HCT116 (cell line): ENCODE data around the gene ACSL3. TPM values are rescaled to one million over a fixed set of nuclear protein-coding genes. Genes with fewer than 3 reads are reported as not detected.

ENCODE experiments used
- ATAC-seq: fragments of 200-7000 bp; cut with Tn5 transposase; 2 replicates; pipeline ENCODE4 v1.9.1; 2020; ENCODE audit warnings: mild to moderate bottlenecking, moderate library complexity
- BruUV-seq: library from RNA; stranded (reverse); fragments of 400-500 nt; replicated peaks from 2 replicates; lab custom pipeline; 2021; lab: Mats Ljungman, UMichigan
- CTCF ChIA-PET: fragments of 300-600 bp; sonication (Branson Sonifier 250); formaldehyde crosslinking; loops from one replicate; lab custom pipeline; 2021; ENCODE audit warnings: antibody characterized with exemption; lab: Charles Lee
- POLR2A ChIA-PET: fragments of 300-600, 350-600 bp; sonication (Branson Sonifier 250); formaldehyde crosslinking; loops from one replicate; lab custom pipeline; 2021; ENCODE audit warnings: antibody characterized with exemption; lab: Charles Lee
- RAD21 ChIA-PET, 2 experiments: fragments of 300-600 bp; sonication (Branson Sonifier 250); formaldehyde crosslinking; loops; one replicate each; lab custom pipeline; 2023; ENCODE audit warnings: low total read pairs in 2 of 2; ENCODE audit not compliant: uncharacterized antibody in 2 of 2, unreplicated experiment in 2 of 2, low non-redundant PET in 1 of 2; lab: Charles Lee
- DNase-seq: peaks from one replicate; pipeline ENCODE4 v3.0.0-alpha.2; 2010; ENCODE audit warnings: low read depth, low spot score
- H2AFZ ChIP-seq: fragments of 200-600 bp; shearing (Covaris generic), sonication (generic); 2 replicates; pipeline ENCODE4 v1.6.1; 2017; ENCODE audit warnings: low read depth, mixed run types, mixed read lengths, antibody characterized with exemption, low read length; ENCODE audit not compliant: poor library complexity, severe bottlenecking
- H3K27ac ChIP-seq: 2 replicates; pipeline ENCODE4 v1.5.1; 2012; ENCODE audit warnings: low read depth, low read length
- H3K27me3 ChIP-seq: fragments of 200-600 bp; sonication (generic); 2 replicates; pipeline ENCODE4 v1.6.1; 2016; ENCODE audit warnings: mixed run types, low read length, mixed read lengths; ENCODE audit not compliant: insufficient read depth
- H3K36me3 ChIP-seq, 2 experiments: fragments of 200-500 bp in 1 of 2; fragments of 200-600 bp in 1 of 2; sonication (Bioruptor generic) in 1 of 2; sonication (generic) in 1 of 2; 2 replicates each; pipeline versions ENCODE4 v1.5.1 to v1.6.1; 2014 to 2016; ENCODE audit warnings: low read length in 2 of 2, inconsistent platforms in 1 of 2, mixed read lengths in 1 of 2, mixed run types in 1 of 2; ENCODE audit not compliant: insufficient read depth in 2 of 2, control insufficient read depth in 1 of 2
- H3K4me1 ChIP-seq, 2 experiments: fragments of 200-600 bp in 1 of 2; sonication (generic) in 1 of 2; 2 replicates each; pipeline versions ENCODE4 v1.5.1 to v1.6.1; 2012 to 2017; ENCODE audit warnings: low read length in 2 of 2, inconsistent platforms in 1 of 2, mild to moderate bottlenecking in 1 of 2, mixed read lengths in 1 of 2, mixed run types in 1 of 2, moderate library complexity in 1 of 2; ENCODE audit not compliant: insufficient read depth in 2 of 2, control insufficient read depth in 1 of 2
- H3K4me2 ChIP-seq: fragments of 200-600 bp; sonication (generic); 2 replicates; pipeline ENCODE4 v1.6.1; 2017; ENCODE audit warnings: mixed run types, low read length, mixed read lengths
- H3K4me3 ChIP-seq, 2 experiments: fragments of 200-600 bp in 1 of 2; sonication (generic) in 1 of 2; replicated peaks in 1 of 2; 2 replicates each; pipeline ENCODE4 v1.5.1; 2011 to 2016; ENCODE audit warnings: low read length in 2 of 2, control low read depth in 1 of 2, low read depth in 1 of 2, mild to moderate bottlenecking in 1 of 2, mixed read lengths in 1 of 2, mixed run types in 1 of 2
- H3K79me2 ChIP-seq: fragments of 200-600 bp; sonication (generic); 2 replicates; pipeline ENCODE4 v1.6.1; 2017; ENCODE audit warnings: mild to moderate bottlenecking, mixed run types, low read length, moderate library complexity, mixed read lengths; ENCODE audit not compliant: insufficient read depth
- H3K9ac ChIP-seq: fragments of 200-600 bp; sonication (generic); 2 replicates; pipeline ENCODE4 v1.6.1; 2016; ENCODE audit warnings: low read length, mixed read lengths
- H3K9me2 ChIP-seq: fragments of 200-600 bp; sonication (generic), shearing (Covaris generic); 2 replicates; pipeline ENCODE4 v1.6.1; 2017; ENCODE audit warnings: mixed run types, mild to moderate bottlenecking, moderate library complexity; ENCODE audit not compliant: insufficient read depth
- H3K9me3 ChIP-seq, 2 experiments: fragments of 200-500 bp in 1 of 2; fragments of 200-600 bp in 1 of 2; sonication (Bioruptor generic) in 1 of 2; sonication (generic) in 1 of 2; 2 replicates each; pipeline ENCODE4 v1.6.1; 2014 to 2017; ENCODE audit warnings: low read length in 2 of 2, mixed read lengths in 2 of 2, inconsistent platforms in 1 of 2, low read depth in 1 of 2, mild to moderate bottlenecking in 1 of 2, mixed run types in 1 of 2, moderate library complexity in 1 of 2; ENCODE audit not compliant: control insufficient read depth in 1 of 2, insufficient read depth in 1 of 2
- H4K20me1 ChIP-seq: fragments of 200-600 bp; sonication (generic), shearing (Covaris generic); 2 replicates; pipeline ENCODE4 v1.6.1; 2017; ENCODE audit warnings: mixed run types, mild to moderate bottlenecking, moderate library complexity; ENCODE audit not compliant: insufficient read depth
- EZH2 ChIP-seq: fragments of 200-600 bp; sonication (generic); IDR thresholded peaks from 2 replicates; pipeline ENCODE4 v1.6.1; 2017; ENCODE audit warnings: antibody characterized with exemption, mixed run types
- MAX ChIP-seq: IDR thresholded peaks from 2 replicates; pipeline ENCODE4 v1.6.1; 2012
- ZBTB33 ChIP-seq: IDR thresholded peaks from 2 replicates; pipeline ENCODE4 v1.6.1; 2011; ENCODE audit warnings: mild to moderate bottlenecking, low read length, moderate library complexity; ENCODE audit not compliant: insufficient replicate concordance; ENCODE audit errors: extremely low read depth
- intact Hi-C: fragments of 100-400 bp; cut with micrococcal nuclease; formaldehyde crosslinking; loops from 2 replicates; pipeline ENCODE4 v1.10.0; 2022
- total RNA-seq: library from RNA; stranded (reverse); gene quantifications from one replicate; pipeline ENCODE4 v1.2.1, GENCODE V29; 2021; ENCODE audit not compliant: unreplicated experiment

ACSL3 gene
- total RNA-seq, 1 experiment from 2014 or later: 142 TPM

- intact Hi-C loops: no loop called here
Observed at GRCh38 chr2:222833410-222833809, 27.4 kb upstream of the ACSL3 start.

More at GRCh38 chr2:222833410-222833809, 27.4 kb upstream of the ACSL3 start:
- ChIA-PET POLR2A (interaction anchor here (0.8 kb wide), 1 partner anchor 9 kb away, joined by 3 read pairs; no protein-coding TSS in a partner anchor), RAD21 (no interaction called here), CTCF (no interaction called here)
- Histone ChIP-seq H4K20me1 (no peaks in the 10 kb centered on the region), H3K9me2 (no peaks in the 10 kb centered on the region), H2AFZ (no peak overlapping the region), H3K79me2 (no peaks in the 10 kb centered on the region), H3K9me3 (no peaks in the 10 kb centered on the region), H3K27me3 (no peaks in the 10 kb centered on the region), H3K27ac (no peak overlapping the region), H3K9ac (no peak overlapping the region), H3K4me1 (no peaks in the 10 kb centered on the region), H3K4me3 (no peak overlapping the region), H3K4me2 (no peak overlapping the region), H3K36me3 (no peaks in the 10 kb centered on the region)
- DNase-seq (no peak), ATAC-seq (no peak)
- BruUV-seq: no TSS peak
- TF ChIP-seq EZH2 (no peak), MAX (no peak), ZBTB33 (no peak)
